ENCODE data around the gene GLIS1. TPM values are rescaled to one million over a fixed set of nuclear protein-coding genes. Genes with fewer than 3 reads are reported as not detected.

Gene GLIS1
- total RNA-seq, 1 experiment from 2014 or later, result not detected

GRCh38 chr1:53658489-53659230, 80.3 kb downstream of the GLIS1 start:
- TF ChIP-seq EZH2 (IDR thresholded peaks at IDR 0.05; ENCODE audit: low read depth), result no peak
- peaks cover 81% of the 10 kb centered on the region for H3K27me3 ChIP-seq (ENCODE audit: insufficient read depth, low read depth)
- no peaks in the 10 kb centered on the region for H3F3A ChIP-seq (ENCODE audit: insufficient read depth, low read depth)
- H3K36me3 ChIP-seq (ENCODE audit: low read depth), result no peaks in the 10 kb centered on the region
- H3K27ac ChIP-seq, result no peak overlapping the region
- no peaks in the 10 kb centered on the region for H4K20me1 ChIP-seq (ENCODE audit: insufficient read depth)
- no peaks in the 10 kb centered on the region for H3K9me3 ChIP-seq (ENCODE audit: insufficient read depth, low read depth)
- BruUV-seq (replicated peaks), result no TSS peak
- H3K4me1 ChIP-seq (replicated peaks; ENCODE audit: insufficient read depth), result no peaks in the 10 kb centered on the region
- no peak for DNase-seq
- no peaks in the 10 kb centered on the region for H3K79me2 ChIP-seq (ENCODE audit: low read depth)
- POLR2A ChIA-PET (ENCODE audit: unreplicated experiment), result no interaction called here
- H3K4me2 ChIP-seq, result no peak overlapping the region
- H3K9me2 ChIP-seq (ENCODE audit: insufficient read depth), result no peaks in the 10 kb centered on the region
- H2AFZ ChIP-seq, result no peak overlapping the region
- H3K4me3 ChIP-seq, result no peak overlapping the region
- CTCF ChIA-PET, result interaction anchor here (0.6 kb wide), 1 partner anchor 69 kb away, joined by 3 read pairs; no protein-coding TSS in a partner anchor
- intact Hi-C loops (cut with micrococcal nuclease; ENCODE audit: unreplicated experiment), result no loop called here

- Histone ChIP-seq H3K4me1 (replicated peaks; ENCODE audit: insufficient read depth) (no peaks in the 10 kb centered on the region), H3K79me2 (ENCODE audit: low read depth) (no peaks in the 10 kb centered on the region), H3F3A (ENCODE audit: insufficient read depth, low read depth) (no peaks in the 10 kb centered on the region), H3K27ac (no peak overlapping the region), H3K27me3 (ENCODE audit: insufficient read depth, low read depth) (peaks cover 79% of the 10 kb centered on the region), H3K4me2 (no peak overlapping the region), H3K4me3 (no peak overlapping the region), H2AFZ (no peak overlapping the region), H3K36me3 (ENCODE audit: low read depth) (no peaks in the 10 kb centered on the region), H4K20me1 (ENCODE audit: insufficient read depth) (no peaks in the 10 kb centered on the region), H3K9me2 (ENCODE audit: insufficient read depth) (no peaks in the 10 kb centered on the region), H3K9me3 (ENCODE audit: insufficient read depth, low read depth) (no peaks in the 10 kb centered on the region)
- DNase-seq, result no peak
- intact Hi-C loops (cut with micrococcal nuclease; ENCODE audit: unreplicated experiment), result no loop called here
- POLR2A ChIA-PET (ENCODE audit: unreplicated experiment), result no interaction called here
- CTCF ChIA-PET, result interaction anchor here (0.6 kb wide), 1 partner anchor 70 kb away, joined by 3 read pairs; no protein-coding TSS in a partner anchor
- BruUV-seq (replicated peaks), result no TSS peak
- TF ChIP-seq CTCF (conservative IDR thresholded peaks at IDR 0.05) (no peak), EZH2 (IDR thresholded peaks at IDR 0.05; ENCODE audit: low read depth) (no peak)
Measured at GRCh38 chr1:53657891-53658396, 81.0 kb downstream of the GLIS1 start.

DNA sequence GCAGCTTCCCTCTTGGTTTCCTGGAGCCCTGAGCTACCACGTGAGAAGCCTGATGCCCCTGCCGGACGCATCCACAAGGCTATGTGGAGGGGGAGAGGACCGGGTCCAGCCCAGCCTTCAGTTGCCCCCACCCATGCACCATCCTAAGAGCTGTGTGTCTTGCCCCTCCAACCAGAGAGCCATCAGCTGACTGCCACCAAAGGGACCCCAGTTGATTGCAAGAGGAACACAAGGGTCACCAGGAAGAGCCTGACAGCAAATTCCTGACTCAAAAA, 81.5 kb downstream of the GLIS1 start:
- H3K4me3 ChIP-seq, result no peak overlapping the region
- no TSS peak for BruUV-seq (replicated peaks)
- H3K79me2 ChIP-seq (ENCODE audit: low read depth), result no peaks in the 10 kb centered on the region
- no peaks in the 10 kb centered on the region for H3K4me1 ChIP-seq (replicated peaks; ENCODE audit: insufficient read depth)
- TF ChIP-seq EZH2 (IDR thresholded peaks at IDR 0.05; ENCODE audit: low read depth) (no peak), CTCF (conservative IDR thresholded peaks at IDR 0.05) (no peak)
- POLR2A ChIA-PET (ENCODE audit: unreplicated experiment), result interaction anchor here (0.6 kb wide), 1 partner anchor 50 kb away, joined by 4 read pairs; no protein-coding TSS in a partner anchor
- no peaks in the 10 kb centered on the region for H3F3A ChIP-seq (ENCODE audit: insufficient read depth, low read depth)
- no peaks in the 10 kb centered on the region for H3K36me3 ChIP-seq (ENCODE audit: low read depth)
- no peak overlapping the region for H3K27ac ChIP-seq
- no peak overlapping the region for H2AFZ ChIP-seq
- intact Hi-C loops (cut with micrococcal nuclease; ENCODE audit: unreplicated experiment), result no loop called here
- no peaks in the 10 kb centered on the region for H3K9me2 ChIP-seq (ENCODE audit: insufficient read depth)
- CTCF ChIA-PET, result no interaction called here
- no peaks in the 10 kb centered on the region for H4K20me1 ChIP-seq (ENCODE audit: insufficient read depth)
- H3K4me2 ChIP-seq, result no peak overlapping the region
- no peak for DNase-seq
- H3K27me3 ChIP-seq (ENCODE audit: insufficient read depth, low read depth), result peaks cover 79% of the 10 kb centered on the region
- no peaks in the 10 kb centered on the region for H3K9me3 ChIP-seq (ENCODE audit: insufficient read depth, low read depth)

All from PC-9 (cell line).